Measurements from ENCODE around the gene TXNL4B.
"Not testable (repeated sequence)": the region's sequence is repeated elsewhere in the genome, so short reads cannot be mapped to it uniquely, and the experiment has no call there.

The TXNL4B gene

DNA sequence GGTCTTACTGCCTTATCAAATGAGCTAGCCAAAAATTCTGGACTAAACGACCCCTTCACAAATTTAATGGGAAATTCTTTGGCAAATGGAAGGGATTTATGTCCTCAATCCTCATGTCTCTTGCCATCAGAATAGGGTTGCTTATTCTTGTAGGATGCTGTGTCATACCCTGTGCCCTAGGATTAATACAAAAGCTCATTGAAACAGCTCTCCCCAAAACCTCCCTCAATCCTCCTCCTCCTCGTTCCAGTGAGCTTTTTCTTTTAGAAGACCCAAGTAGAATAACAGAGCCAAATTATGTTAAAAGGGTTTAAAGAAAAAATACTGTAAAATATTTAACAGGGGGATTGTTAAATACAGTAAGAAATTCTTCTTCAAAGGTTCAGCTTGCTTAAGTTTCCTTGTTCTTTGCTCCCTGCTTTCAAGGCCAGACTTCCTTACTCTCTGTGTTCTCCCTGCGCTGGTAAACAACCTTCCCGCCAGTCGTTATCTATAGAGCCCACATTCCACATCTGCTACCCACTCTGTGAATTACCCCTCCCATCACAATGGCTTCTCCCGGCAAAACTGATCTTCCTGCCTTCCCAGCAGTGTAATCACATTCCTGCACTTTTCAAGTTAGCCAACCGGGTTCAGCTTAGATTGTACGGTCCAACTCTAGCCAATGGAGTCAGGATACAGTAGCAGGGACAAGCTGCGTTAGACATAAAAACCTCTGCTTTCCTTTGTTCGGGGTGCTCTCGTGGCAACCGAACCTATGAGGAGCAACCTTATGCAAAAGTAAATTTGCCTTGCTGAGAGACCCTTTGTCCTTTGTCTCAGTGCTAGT lies 20.7 kb downstream of the TXNL4B start:
- DNase-seq = no peak

GRCh38 chr16:72068930-72069329 lies 24.5 kb downstream of the TXNL4B start:
- DNase-seq = no peak

GRCh38 chr16:72066747-72067146 lies 26.7 kb downstream of the TXNL4B start:
- peak; percentile 4 for DNase-seq

DNA sequence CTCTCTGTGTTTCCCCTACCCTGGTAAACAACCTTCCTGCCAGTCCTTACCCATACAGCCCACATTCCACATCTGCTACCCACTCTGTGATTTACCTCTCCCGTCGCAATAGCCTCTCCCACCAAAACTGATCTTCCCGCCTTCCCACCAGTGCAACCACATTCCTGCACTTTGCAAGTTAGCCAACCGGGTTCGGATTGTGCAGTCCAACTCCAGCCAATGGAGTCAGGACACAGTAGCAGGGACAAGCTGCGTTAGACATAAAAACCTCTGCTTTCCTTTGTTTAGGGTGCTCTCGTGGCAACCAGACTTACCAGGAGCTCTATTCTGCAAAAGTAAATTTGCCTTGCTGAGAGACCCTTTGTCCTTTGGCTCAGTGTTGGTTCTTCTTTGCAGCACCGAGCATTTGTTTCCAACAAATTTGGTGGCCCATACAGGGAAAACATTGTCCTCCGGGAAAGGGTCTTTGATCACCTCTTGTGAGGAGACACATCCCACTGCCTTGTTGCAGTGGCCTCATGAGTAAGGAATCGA lies 29.0 kb downstream of the TXNL4B start:
- DNase-seq = no peak

- DNase-seq = no peak
These were observed 31.9 kb downstream of the TXNL4B start for GRCh38 chr16:72061564-72061963.

DNA sequence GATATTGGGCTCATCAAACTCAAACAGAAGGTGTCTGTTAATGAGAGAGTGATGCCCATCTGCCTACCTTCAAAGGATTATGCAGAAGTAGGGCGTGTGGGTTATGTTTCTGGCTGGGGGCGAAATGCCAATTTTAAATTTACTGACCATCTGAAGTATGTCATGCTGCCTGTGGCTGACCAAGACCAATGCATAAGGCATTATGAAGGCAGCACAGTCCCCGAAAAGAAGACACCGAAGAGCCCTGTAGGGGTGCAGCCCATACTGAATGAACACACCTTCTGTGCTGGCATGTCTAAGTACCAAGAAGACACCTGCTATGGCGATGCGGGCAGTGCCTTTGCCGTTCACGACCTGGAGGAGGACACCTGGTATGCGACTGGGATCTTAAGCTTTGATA lies 33.0 kb downstream of the TXNL4B start:
- no peak for DNase-seq

DNA sequence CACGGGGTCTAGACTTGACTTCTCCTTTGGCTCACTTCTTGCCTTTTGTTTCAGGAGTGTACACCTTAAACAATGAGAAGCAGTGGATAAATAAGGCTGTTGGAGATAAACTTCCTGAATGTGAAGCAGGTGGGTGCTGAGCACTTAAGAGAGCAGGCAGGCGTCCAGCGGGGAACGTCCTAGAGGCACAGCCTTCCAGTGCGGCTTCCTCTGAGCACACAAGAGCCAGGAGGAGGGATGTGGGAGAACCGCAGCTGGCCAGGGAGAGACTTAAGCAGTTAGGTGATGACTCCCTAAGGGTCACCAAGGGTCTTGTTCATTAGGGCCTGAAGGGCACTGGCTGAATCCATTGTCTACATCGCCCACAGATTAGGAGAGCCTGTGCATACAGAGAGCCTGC lies 34.4 kb downstream of the TXNL4B start:
- DNase-seq = not testable (repeated sequence)

DNA sequence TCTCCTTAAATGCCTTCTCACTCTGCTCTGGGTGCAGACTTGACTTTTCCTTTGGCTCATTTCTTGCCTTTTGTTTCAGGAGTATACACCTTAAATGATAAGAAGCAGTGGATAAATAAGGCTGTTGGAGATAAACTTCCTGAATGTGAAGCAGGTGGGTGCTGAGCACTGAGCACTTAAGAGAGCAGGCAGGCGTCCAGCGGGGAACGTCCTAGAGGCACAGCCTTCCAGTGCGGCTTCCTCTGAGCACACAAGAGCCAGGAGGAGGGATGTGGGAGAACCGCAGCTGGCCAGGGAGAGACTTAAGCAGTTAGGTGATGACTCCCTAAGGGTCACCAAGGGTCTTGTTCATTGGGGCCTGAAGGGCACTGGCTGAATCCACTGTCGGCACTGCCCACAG lies 36.1 kb downstream of the TXNL4B start:
- DNase-seq = not testable (repeated sequence)

GRCh38 chr16:72055911-72056310 lies 37.5 kb downstream of the TXNL4B start:
- no peak for DNase-seq

- not testable (repeated sequence) for DNase-seq
These were observed 39.1 kb downstream of the TXNL4B start, which contains the start of gene HP for GRCh38 chr16:72054254-72054847. Gene HP, plus strand, starts transcription at chr16:72054505. Its CDS starts 148 bp downstream, at chr16:72054653.

DNA sequence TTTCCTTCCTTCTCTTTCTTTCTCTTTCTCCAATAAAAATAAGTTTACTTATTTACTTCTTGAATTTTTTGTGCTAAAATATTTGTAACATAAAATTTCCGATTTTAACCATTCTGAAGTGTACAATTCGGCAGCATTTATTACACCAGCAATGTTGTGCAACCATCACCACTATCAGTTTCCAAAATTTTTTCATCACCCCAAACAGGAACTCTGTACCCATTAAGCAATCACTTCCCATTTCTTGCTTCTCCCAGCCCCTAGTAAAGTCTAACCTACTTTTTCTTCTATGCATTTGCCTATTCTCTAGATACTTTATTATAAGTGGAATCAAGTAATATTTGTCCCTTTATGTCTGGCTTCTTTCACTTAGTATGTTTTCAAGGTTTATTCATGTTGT lies 41.6 kb downstream of the TXNL4B start:
- DNase-seq = no peak

DNA sequence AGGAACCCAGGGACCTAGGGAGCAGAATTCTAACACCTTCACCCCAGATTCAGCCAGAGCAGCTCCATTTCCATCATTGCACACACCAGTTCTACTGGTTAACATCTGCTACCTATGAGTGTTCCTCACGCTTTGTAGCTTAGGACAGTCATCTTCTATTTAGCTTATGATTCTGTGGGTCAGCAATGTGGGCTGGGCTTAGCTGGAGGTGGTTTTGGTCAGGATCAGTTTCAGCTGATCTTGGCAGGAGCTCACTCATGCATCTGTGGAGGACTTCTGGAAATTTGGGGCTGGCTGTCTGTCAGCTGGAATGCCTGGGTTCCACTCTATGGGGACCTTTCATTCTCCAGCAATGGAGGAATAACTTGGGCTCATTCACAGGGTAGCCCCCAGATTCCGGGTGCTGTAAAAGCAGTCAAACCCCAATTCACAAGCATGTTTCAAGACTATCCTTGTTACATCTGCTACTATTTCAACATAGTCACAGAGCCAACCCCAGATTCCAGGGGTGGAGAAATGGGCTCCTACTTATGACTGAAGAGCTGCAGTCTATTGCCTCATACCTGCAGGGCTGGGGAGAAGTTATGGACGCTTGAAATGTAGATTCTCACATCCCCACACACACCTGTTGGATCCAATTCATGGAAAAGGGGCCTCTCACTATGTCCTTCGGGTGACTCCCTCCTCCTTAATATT lies 42.5 kb downstream of the TXNL4B start:
- DNase-seq = no peak

GRCh38 chr16:72049110-72049509 lies 44.3 kb downstream of the TXNL4B start:
- no peak for DNase-seq

GRCh38 chr16:72044825-72045359 lies 48.5 kb downstream of the TXNL4B start:
- no peak for DNase-seq

- no peak for DNase-seq
These were observed 49.1 kb downstream of the TXNL4B start for GRCh38 chr16:72044296-72044695.

GRCh38 chr16:72043539-72043938 lies 49.9 kb downstream of the TXNL4B start:
- DNase-seq = no peak

GRCh38 chr16:72043058-72043457 lies 50.4 kb downstream of the TXNL4B start:
- no peak for DNase-seq

- no peak for DNase-seq
These were observed 51.2 kb downstream of the TXNL4B start for GRCh38 chr16:72042157-72042660.

DNA sequence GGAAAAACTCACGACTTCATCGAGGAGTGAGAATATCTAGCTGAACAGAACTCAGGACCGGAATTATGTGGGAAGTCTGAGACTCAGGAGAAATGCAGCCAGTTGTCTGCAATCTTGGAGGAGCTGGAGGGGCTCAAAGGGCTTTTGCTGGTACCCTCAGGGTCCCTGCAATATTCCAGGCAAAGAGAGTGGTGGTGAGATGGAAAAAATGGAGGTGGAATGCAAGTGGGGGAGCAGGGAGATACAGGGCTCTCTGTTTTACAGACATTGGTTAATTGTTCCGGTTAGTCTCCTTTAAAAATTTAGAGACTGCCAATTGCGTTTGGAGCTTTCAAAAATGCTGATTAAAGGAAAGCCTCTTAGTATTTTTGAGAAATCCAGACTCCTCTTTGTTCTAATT lies 57.3 kb downstream of the TXNL4B start:
- DNase-seq = no peak
